Spleen (tissue), 11 donors: ENCODE data around the gene RFTN1. TPM values are rescaled to one million over a fixed set of nuclear protein-coding genes. Genes with fewer than 3 reads are reported as not detected.

Experiments
- DNase-seq: peaks from one replicate; pipeline ENCODE4 v3.0.0-alpha.2; 2020
- H3K27ac ChIP-seq, 8 donors: fragments of 200-600 bp; sonication (generic) in 7 of 8; 1 replicate in 4 of 8; 2 replicates in 4 of 8; pipeline versions ENCODE4 v1.5.0 to v1.8.0; 2016 to 2021; ENCODE audit warnings: inconsistent platforms in 4 of 8, mild to moderate bottlenecking in 4 of 8, moderate library complexity in 1 of 8
- H3K27me3 ChIP-seq, 7 donors: fragments of 200-600 bp; sonication (generic) in 6 of 7; replicated peaks in 1 of 7; 1 replicate in 4 of 7; 2 replicates in 3 of 7; pipeline versions ENCODE4 v1.5.0 to v1.8.0; 2016 to 2021; ENCODE audit warnings: inconsistent platforms in 3 of 7, mild to moderate bottlenecking in 1 of 7
- H3K36me3 ChIP-seq, 6 donors: fragments of 200-600 bp; sonication (generic) in 5 of 6; 1 replicate in 4 of 6; 2 replicates in 2 of 6; pipeline versions ENCODE4 v1.5.0 to v1.8.0; 2016 to 2021; ENCODE audit warnings: inconsistent platforms in 2 of 6
- H3K4me1 ChIP-seq, 6 donors: fragments of 200-600 bp; sonication (generic) in 5 of 6; 1 replicate in 3 of 6; 2 replicates in 3 of 6; pipeline versions ENCODE4 v1.5.0 to v1.8.0; 2016 to 2021; ENCODE audit warnings: inconsistent platforms in 3 of 6
- H3K4me3 ChIP-seq, 8 donors: fragments of 200-600 bp; sonication (generic) in 7 of 8; 1 replicate in 4 of 8; 2 replicates in 4 of 8; pipeline versions ENCODE4 v1.5.0 to v1.8.0; 2016 to 2021; ENCODE audit warnings: inconsistent platforms in 4 of 8, mild to moderate bottlenecking in 4 of 8, moderate library complexity in 2 of 8
- H3K9me3 ChIP-seq, 8 donors: fragments of 200-600 bp; sonication (generic) in 7 of 8; 1 replicate in 4 of 8; 2 replicates in 4 of 8; pipeline versions ENCODE4 v1.5.0 to v1.8.0; 2016 to 2021; ENCODE audit warnings: inconsistent platforms in 4 of 8
- POLR2A ChIP-seq, 3 donors: fragments of 450-650 bp; IDR thresholded peaks; one replicate each; pipeline ENCODE4 v1.5.1; 2017; ENCODE audit warnings: antibody characterized with exemption in 3 of 3, mild to moderate bottlenecking in 1 of 3
- POLR2AphosphoS5 ChIP-seq, 3 donors: sonication (generic); formaldehyde crosslinking; IDR thresholded peaks; one replicate each; pipeline ENCODE4 v1.5.1; 2017; ENCODE audit warnings: antibody characterized with exemption in 3 of 3
- WGBS, 5 donors: extraction: QIAGEN DNeasy Blood & Tissue Kit in 3 of 5; methylation state at CpG; one replicate each; pipeline versions ENCODE4 v1.1.5 to v1.1.7; 2013 to 2018; 5-methylcytosine and 5-hydroxymethylcytosine counted together
- intact Hi-C: fragments of 100-400 bp; cut with DNase I; formaldehyde crosslinking; loops from one replicate; pipeline ENCODE4 v1.15.0; 2023; ENCODE audit warnings: low total_unique reads
- polyA plus RNA-seq, 3 donors: library from polyadenylated mRNA; stranded (reverse); fragments of 200-250 nt; gene quantifications; one replicate each; pipeline ENCODE4 v1.2.1, GENCODE V29; 2013
- total RNA-seq, 7 donors: library from RNA; depleted of rRNA in 3 of 7; stranded (reverse); fragments of >200 nt in 3 of 7; fragmentation: NEBNext Ultra II Directional in 4 of 7; extraction: Animal tissue kit (Norgen Biotek cat#: 25700) in 4 of 7; gene quantifications; one replicate each; pipeline versions ENCODE4 v1.1.0 to v1.2.1, GENCODE V29; 2016 to 2021
- TF ChIP-seq, protein P1 (sequence below), 11 experiments: fragments of 200-600 bp in 7 of 11; fragments of 450-650 bp in 4 of 11; sonication (generic) in 4 of 11; IDR thresholded peaks in 8 of 11; conservative IDR thresholded peaks in 3 of 11; 1 replicate in 7 of 11; 2 replicates in 4 of 11; pipeline versions ENCODE4 v1.4.0 to v1.8.0; 2016 to 2021; ENCODE audit warnings: antibody characterized with exemption in 11 of 11, inconsistent platforms in 4 of 11, mild to moderate bottlenecking in 1 of 11
- donor health status: healthy with polysubstance abuse.
- donor health status: DM: no; HTN: no; CAD: no; lungs with moderate emphysema.
- donor health status: DM: no; HTN: no; CAD: no.
- donor health status: Bipolar disorder and iron deficiency.
- donor health status: healthy.
- donor health status: DM: no; HTN: no; CAD: no.
- donor health status: DM: yes; HTN: yes; CAD: no.

RFTN1 gene
- total and polyA plus RNA-seq, 10 donors = 30.4 to 106 (median 75.3) TPM

DNA sequence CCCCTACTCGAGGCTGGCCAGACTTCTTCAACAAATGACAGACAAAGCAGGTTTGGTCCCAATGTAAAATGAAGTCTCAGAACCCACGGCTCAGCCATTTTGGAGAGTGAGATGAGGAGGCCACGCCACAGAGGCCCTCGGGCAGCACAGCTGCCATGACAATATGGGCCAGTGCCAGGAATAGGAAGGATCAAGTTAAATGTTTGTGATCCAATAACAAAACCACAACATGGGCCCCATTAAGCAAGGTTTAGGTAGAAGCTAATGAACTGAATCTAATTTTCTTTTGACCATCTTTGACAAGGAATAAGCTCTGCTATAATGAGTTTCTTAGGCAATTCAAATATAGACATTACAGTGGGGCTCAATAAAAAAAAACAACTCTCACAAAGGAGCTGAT is 52.6 kb downstream of the RFTN1 start:
- no peak for DNase-seq
- Histone ChIP-seq H3K9me3 (no peaks in the 10 kb centered on the region), H3K4me3 (no peak overlapping the region), H3K36me3 (peaks cover 0 to 4% (median under 1%) of the 10 kb centered on the region in 6 donors), H3K27ac (peak overlapping the region in 1 of 8 donors; percentile 1), H3K4me1 (peaks cover 7 to 54% (median 17%) of the 10 kb centered on the region in 6 donors), H3K27me3 (no peaks in the 10 kb centered on the region)
- intact Hi-C loops = no loop called here
- 88 to 95% (median 90%) methylated on average over 4 of the region's 4 CpGs for WGBS, 5 donors
- TF ChIP-seq, protein P1, sequence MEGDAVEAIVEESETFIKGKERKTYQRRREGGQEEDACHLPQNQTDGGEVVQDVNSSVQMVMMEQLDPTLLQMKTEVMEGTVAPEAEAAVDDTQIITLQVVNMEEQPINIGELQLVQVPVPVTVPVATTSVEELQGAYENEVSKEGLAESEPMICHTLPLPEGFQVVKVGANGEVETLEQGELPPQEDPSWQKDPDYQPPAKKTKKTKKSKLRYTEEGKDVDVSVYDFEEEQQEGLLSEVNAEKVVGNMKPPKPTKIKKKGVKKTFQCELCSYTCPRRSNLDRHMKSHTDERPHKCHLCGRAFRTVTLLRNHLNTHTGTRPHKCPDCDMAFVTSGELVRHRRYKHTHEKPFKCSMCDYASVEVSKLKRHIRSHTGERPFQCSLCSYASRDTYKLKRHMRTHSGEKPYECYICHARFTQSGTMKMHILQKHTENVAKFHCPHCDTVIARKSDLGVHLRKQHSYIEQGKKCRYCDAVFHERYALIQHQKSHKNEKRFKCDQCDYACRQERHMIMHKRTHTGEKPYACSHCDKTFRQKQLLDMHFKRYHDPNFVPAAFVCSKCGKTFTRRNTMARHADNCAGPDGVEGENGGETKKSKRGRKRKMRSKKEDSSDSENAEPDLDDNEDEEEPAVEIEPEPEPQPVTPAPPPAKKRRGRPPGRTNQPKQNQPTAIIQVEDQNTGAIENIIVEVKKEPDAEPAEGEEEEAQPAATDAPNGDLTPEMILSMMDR (IDR thresholded peaks at IDR 0.05 in 8 of 11, conservative IDR thresholded peaks at IDR 0.05 in 3 of 11) = no peak
- TF ChIP-seq POLR2AphosphoS5 (IDR thresholded peaks at IDR 0.05) (no peak), POLR2A (IDR thresholded peaks at IDR 0.05) (no peak)

GRCh38 chr3:16460273-16460672 is 53.2 kb downstream of the RFTN1 start:
- WGBS, 5 donors = 92 to 97% (median 93%) methylated on average over 4 of the region's 4 CpGs
- no peaks in the 10 kb centered on the region for H3K9me3 ChIP-seq
- H3K4me1 ChIP-seq = peaks cover 7 to 48% (median 17%) of the 10 kb centered on the region in 6 donors
- TF ChIP-seq, protein P1 (IDR thresholded peaks at IDR 0.05 in 8 of 11, conservative IDR thresholded peaks at IDR 0.05 in 3 of 11) = no peak
- TF ChIP-seq POLR2AphosphoS5 (IDR thresholded peaks at IDR 0.05) (no peak), POLR2A (IDR thresholded peaks at IDR 0.05) (no peak)
- no peak overlapping the region for H3K27ac ChIP-seq
- H3K4me3 ChIP-seq = no peak overlapping the region
- DNase-seq = no peak
- intact Hi-C loops = no loop called here
- peaks cover 0 to 4% (median 0%) of the 10 kb centered on the region in 6 donors for H3K36me3 ChIP-seq
- no peaks in the 10 kb centered on the region for H3K27me3 ChIP-seq

DNA sequence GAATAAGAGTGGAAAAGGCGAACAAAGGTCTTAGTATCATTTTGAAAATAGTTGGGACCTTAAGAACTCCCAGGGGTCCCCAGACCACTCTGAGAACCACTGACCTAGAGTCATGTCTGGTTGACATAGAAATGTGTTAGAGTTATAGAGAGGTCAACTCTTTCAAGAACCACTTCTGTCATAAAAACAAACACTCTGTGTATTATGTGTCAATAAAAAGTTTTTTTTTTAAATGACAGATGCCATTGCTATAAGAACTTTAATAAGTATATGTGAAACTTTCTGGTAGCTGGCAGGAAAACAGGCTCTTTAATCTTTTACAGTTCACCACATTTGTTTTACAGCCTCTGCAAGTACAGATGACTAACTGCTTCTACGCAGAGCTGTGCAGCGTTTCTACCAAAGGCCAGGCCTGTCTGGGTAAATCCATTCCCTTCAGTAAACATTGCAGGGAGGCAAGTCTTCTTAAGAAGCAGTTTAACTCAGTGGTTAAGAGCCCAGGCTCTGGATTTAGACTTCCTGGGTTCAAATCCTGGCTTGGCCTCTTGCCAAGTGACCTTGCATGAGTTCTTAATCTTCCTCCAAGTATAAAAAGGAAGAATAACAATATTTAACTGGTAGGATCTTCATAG is 56.6 kb downstream of the RFTN1 start:
- Histone ChIP-seq H3K4me1 (peaks cover 0 to 32% (median under 1%) of the 10 kb centered on the region in 6 donors), H3K36me3 (peaks cover 0 to 5% (median 0%) of the 10 kb centered on the region in 6 donors), H3K4me3 (no peak overlapping the region), H3K27me3 (no peaks in the 10 kb centered on the region), H3K9me3 (no peaks in the 10 kb centered on the region), H3K27ac (no peak overlapping the region)
- DNase-seq = no peak
- intact Hi-C loops = no loop called here
- 74 to 82% (median 76%) methylated on average over 3 of the region's 3 CpGs for WGBS, 5 donors
- TF ChIP-seq POLR2A (IDR thresholded peaks at IDR 0.05) = no peak
- TF ChIP-seq, protein P1 (IDR thresholded peaks at IDR 0.05 in 8 of 11, conservative IDR thresholded peaks at IDR 0.05 in 3 of 11) = no peak
- no peak for TF ChIP-seq POLR2AphosphoS5 (IDR thresholded peaks at IDR 0.05)

DNA sequence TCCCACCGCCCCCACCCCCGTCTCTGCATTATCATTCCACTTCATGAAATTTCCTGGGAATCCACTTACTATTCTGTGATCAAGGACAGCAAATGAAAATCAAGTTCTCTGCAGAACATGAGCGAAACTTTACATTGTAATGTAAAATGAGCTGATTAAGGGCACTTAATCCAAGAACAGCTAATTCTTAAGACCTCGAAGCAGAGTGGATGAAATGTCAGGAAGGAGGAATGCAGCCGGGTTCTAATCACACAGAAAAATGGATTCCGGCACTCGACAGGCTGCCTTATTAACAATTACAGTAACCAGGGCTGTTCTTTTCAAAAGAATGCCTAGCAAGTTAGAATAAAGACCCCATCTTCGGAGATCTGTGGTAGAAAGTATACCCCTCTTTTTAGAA is 57.5 kb downstream of the RFTN1 start:
- intact Hi-C loops = no loop called here
- Histone ChIP-seq H3K4me3 (no peak overlapping the region), H3K4me1 (peaks cover 0 to 26% (median 0%) of the 10 kb centered on the region in 6 donors), H3K36me3 (peaks cover 0 to 7% (median 2%) of the 10 kb centered on the region in 6 donors), H3K9me3 (no peaks in the 10 kb centered on the region), H3K27me3 (no peaks in the 10 kb centered on the region), H3K27ac (no peak overlapping the region)
- no peak for TF ChIP-seq POLR2A (IDR thresholded peaks at IDR 0.05)
- TF ChIP-seq POLR2AphosphoS5 (IDR thresholded peaks at IDR 0.05) = no peak
- TF ChIP-seq, protein P1 (IDR thresholded peaks at IDR 0.05 in 8 of 11, conservative IDR thresholded peaks at IDR 0.05 in 3 of 11) = no peak
- 84 to 91% (median 91%) methylated on average over 8 of the region's 8 CpGs for WGBS, 5 donors
- no peak for DNase-seq
